Epithelial cell of proximal tubule (primary cell): ENCODE data around the gene SIAH3. TPM values are rescaled to one million over a fixed set of nuclear protein-coding genes. Genes with fewer than 3 reads are reported as not detected.
"Not testable (repeated sequence)": the region's sequence is repeated elsewhere in the genome, so short reads cannot be mapped to it uniquely, and the experiment has no call there.

ENCODE experiments used
- DNase-seq: peaks from one replicate; pipeline ENCODE4 v3.0.0-alpha.2; 2011; ENCODE audit warnings: low read depth
- H3K4me3 ChIP-seq: 2 replicates; pipeline ENCODE4 v1.5.1; 2011; ENCODE audit warnings: low read depth, mild to moderate bottlenecking, low read length
- CTCF ChIP-seq: conservative IDR thresholded peaks from 2 replicates; pipeline ENCODE4 v1.5.1; 2012; ENCODE audit warnings: low read depth, mild to moderate bottlenecking, low read length
- total RNA-seq: library from RNA; depleted of rRNA; stranded (reverse); fragments of >200 nt; gene quantifications from 2 replicates; pipeline ENCODE4 v1.2.3, GENCODE V29; 2015

SIAH3 gene
- total RNA-seq, 1 donor from 2014 or later: 0.23 TPM

- H3K4me3 ChIP-seq: no peak overlapping the region
- no peak for DNase-seq
- no peak for TF ChIP-seq CTCF
Observed at GRCh38 chr13:45878966-45879365, 27.4 kb upstream of the SIAH3 start.

DNA sequence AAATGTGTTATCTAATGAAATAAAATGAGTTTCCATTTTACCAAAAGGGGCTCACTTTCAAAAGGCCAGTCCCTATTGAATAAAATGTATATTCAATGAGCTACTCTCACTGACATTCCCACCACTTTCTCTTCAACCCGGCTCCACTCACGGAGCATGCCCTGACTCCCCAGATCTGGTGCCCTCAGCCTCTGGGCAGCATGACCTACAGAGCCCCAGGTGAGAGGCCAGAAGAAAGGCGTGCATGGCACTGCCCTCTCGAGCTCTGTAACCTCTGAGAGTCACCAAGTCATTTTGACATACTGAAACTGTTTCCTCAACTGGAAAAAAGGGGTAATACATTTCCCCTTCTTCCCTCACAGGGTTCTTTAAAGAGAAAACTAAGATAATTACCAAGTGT, 25.2 kb upstream of the SIAH3 start:
- TF ChIP-seq CTCF: no peak
- H3K4me3 ChIP-seq: no peak overlapping the region
- no peak for DNase-seq

GRCh38 chr13:45875951-45876350, 24.4 kb upstream of the SIAH3 start:
- H3K4me3 ChIP-seq: no peak overlapping the region
- TF ChIP-seq CTCF: no peak
- no peak for DNase-seq

DNA sequence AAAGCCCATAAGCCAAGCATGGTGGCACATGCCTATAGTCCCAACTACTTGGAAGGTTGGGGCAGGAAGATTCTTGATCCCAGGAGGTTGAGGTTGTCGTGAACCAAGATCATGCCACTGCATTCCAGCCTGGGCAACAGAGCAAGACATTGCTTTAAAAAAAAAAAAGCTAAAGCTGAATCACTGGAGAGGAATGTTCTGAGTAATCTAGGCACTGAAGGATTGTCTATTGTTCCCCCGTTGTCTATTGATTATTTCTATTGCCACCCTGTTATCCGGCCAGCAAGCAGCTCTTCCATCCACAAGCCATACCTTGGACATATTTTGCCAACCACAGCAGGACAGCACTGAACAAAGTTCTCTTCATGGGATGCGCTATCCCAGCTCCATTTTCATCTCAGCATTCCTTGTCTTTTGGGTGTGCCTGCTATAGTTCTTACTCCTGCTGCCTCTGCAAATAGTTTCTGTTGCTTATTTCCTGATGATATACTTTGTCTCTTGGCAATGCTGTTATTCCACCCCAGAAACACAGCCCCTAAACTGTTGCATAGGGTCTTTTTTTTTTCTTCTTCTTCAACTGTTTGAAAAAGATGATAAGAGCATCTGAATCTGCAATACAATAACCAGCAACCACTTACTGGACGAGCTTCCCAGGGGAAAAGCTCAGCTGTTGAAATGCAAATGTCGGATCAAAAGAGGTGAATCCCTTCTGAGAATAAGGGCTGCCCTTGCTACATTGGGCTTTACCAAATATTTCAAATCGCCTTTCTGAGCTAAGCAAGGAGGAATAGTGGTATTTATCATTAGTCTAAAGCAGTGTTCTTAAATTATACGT, 22.2 kb upstream of the SIAH3 start:
- no peak overlapping the region for H3K4me3 ChIP-seq
- no peak for TF ChIP-seq CTCF
- peak; percentile 83 for DNase-seq

GRCh38 chr13:45872566-45872965, 21.0 kb upstream of the SIAH3 start:
- DNase-seq: no peak
- no peak for TF ChIP-seq CTCF
- no peak overlapping the region for H3K4me3 ChIP-seq

DNA sequence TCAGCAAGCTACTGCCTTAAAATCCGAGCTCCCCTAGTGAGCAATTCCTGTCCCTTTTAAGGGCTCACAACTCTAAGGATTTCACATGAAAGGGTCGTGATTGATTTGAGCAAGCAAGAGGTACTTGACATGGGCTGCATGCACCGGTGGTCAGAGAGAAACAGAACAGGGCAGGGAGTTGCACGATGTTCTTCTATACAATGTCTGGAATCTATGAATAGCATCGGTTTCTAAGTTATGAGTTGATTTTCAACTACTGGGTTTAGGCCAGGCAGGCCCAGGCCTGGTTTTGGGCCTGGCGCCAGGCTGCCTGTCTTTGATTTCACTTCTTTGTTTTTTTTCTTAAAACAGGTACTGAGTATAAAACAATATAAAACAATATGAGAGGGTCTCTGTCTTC, 19.6 kb upstream of the SIAH3 start:
- not testable (repeated sequence) for DNase-seq

GRCh38 chr13:45870232-45870631, 18.7 kb upstream of the SIAH3 start:
- DNase-seq: no peak
- no peak overlapping the region for H3K4me3 ChIP-seq
- TF ChIP-seq CTCF: no peak

More for the DNA sequence above, 19.6 kb upstream of the SIAH3 start:
- not testable (repeated sequence) for H3K4me3 ChIP-seq
